DMS153 treated with DMSO at 0.1 percent for 48 hours (cell line): ENCODE measurements around the gene CEACAM4.
A peak's percentile ranks its signal among the peaks of the same experiment; 100 is the strongest.
"Not testable (repeated sequence)": the region's sequence is repeated elsewhere in the genome, so short reads cannot be mapped to it uniquely, and the experiment has no call there.

ENCODE experiments used
- DNase-seq: peaks from one replicate; lab custom pipeline; 2025; ENCODE audit not compliant: unreplicated experiment; lab: John Stamatoyannopoulos, UW

Gene CEACAM4

DNA sequence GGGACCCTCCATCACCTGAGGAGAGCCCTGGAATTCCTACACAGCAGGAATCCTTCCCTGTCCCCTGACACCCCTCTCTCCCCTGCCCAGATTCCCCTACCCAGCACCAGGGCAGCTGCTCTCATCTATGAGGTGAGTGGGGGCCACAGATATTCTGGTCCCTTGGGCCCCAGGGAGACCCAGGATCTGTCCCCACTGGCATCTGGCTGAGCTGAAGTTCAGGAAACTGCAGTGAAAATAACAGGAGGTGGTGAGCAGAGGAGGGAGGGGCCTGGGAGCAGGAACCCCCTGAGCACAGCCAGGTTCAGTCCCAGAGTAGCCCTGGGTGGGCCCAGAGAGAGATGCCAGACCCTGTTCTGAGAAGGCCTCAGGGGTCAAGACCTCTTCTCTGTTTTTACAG, 40.8 kb downstream of the CEACAM4 start:
- no peak for DNase-seq

DNA sequence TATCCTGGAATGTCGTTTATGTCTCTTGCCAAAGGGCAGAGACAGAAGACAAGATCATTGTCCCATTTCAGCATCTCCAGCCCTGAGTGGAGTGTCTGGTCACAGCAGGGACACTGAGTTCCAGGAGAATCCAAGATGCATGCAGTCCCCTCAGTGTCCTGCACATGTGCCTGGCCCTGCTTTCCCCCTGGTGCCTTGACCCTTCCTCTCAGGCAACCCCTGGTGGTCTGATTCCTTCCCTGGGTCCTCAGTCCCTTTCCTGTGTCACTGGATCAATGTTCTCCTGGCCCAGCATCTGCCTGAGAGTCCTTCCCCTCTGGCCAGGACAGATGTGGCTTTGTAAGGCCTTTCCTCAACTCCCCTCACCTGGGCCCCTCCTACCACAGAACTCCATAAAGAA, 41.9 kb downstream of the CEACAM4 start:
- no peak for DNase-seq

GRCh38 chr19:41584260-41584810, 42.5 kb downstream of the CEACAM4 start:
- DNase-seq = no peak

DNA sequence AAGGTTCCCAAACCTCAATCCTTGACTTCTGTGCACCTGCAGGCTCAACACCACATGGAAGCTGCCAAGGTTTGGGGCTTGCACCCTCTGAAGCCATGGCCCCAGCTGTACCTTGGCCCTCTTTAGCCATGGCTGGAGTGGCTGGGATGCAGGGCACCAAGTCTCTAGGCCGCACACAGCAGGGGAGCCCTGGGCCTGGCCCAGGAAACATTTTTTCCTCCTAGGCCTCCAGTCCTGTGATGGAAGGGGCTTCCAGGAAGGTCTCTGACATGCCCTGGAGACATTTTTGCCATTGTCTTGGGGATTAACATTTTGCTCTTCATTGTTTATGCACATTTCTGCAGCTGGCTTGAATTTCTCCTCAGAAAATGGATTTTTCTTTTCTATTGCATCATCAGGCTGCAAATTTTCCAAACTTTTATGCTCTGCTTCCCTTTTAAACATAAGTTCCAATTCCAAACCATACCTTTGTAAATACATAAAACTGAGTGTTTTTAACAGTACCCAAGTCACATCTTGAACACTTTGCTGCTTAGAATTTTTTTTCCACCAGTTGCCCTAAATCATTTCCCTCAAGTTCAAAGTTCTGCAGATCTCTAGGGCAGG, 44.2 kb downstream of the CEACAM4 start:
- DNase-seq = not testable (repeated sequence)

DNA sequence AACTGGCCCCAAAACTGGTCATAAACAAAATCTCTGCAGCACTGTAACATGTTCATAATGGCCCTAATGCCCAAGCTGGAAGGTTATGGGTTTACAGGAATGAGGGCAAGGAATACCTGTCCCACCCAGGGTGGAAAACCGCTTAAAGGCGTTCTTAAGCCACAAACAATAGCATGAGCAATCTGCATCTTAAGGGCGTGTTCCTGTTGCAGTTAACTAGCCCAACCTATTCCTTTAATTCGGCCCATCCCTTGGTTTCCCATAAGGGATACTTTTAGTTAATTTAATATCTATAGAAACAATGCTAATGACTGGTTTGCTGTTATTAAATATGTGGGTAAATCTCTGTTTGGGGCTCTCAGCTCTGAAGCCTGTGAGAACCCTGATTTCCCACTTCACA, 45.8 kb downstream of the CEACAM4 start:
- DNase-seq = not testable (repeated sequence)

- DNase-seq = no peak
Observed at GRCh38 chr19:41578886-41579285, 48.0 kb downstream of the CEACAM4 start.

GRCh38 chr19:41577833-41578232, 49.0 kb downstream of the CEACAM4 start:
- no peak for DNase-seq

GRCh38 chr19:41577144-41577830, 49.6 kb downstream of the CEACAM4 start:
- no peak for DNase-seq

DNA sequence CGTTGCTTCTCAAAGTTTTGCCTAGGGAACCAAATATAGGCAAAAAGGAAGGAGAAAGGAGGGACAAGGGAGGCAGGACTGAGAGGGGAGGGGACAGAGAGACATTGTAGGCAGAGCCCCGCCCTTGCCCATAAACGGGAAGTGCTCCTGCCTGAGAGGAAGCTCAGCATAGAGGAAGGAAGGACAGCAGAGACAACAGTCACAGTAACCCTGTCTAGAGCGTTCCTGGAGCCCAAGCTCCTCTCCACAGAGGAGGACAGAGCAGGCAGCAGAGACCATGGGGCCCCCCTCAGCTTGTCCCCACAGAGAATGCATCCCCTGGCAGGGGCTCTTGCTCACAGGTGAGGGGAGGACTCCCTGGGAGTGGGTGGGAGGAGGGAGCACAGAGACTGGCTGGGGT, 50.9 kb downstream of the CEACAM4 start, which contains the start of gene CEACAM21:
CEACAM21 (plus strand) TSS at position 169 of the 400 bp plus-strand sequence; CDS start at position 278, 109 bp downstream.
- DNase-seq = no peak

GRCh38 chr19:41570639-41571112, 56.2 kb downstream of the CEACAM4 start:
- peak; percentile 42 for DNase-seq

DNA sequence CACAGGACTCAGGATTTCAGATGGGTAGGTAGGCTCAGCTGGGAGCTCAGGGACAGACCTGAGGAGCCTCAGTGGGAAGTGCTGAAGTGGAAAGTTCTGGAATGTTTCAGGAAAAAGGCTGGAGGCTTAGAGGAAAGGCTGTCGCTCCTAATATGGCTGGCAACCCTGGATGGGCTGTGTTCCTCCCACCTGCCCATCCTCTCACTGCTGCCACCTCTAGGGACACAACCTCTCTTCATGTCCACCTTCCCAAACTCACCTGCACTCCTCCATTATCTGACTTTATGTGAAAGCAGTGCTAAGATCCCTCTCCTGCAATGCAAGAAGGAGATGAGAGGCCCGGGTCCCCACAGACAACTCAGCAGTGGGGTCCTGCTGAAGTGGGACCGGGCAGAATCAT, 56.7 kb downstream of the CEACAM4 start:
- no peak for DNase-seq

- no peak for DNase-seq
Observed at GRCh38 chr19:41569481-41570150, 57.3 kb downstream of the CEACAM4 start.
